H1 (cell line): ENCODE measurements around the gene AMPH. TPM values are rescaled to one million over a fixed set of nuclear protein-coding genes. Genes with fewer than 3 reads are reported as not detected.

Experiments
- CTCF ChIA-PET: fragments of 300-600 bp; sonication (Branson Sonifier 250); formaldehyde crosslinking; loops from one replicate; lab custom pipeline; 2021; ENCODE audit not compliant: partially characterized antibody; lab: Charles Lee
- POLR2A ChIA-PET: fragments of 300-600 bp; sonication (Branson Sonifier 250); formaldehyde crosslinking; loops from one replicate; lab custom pipeline; 2021; ENCODE audit warnings: inconsistent platforms; ENCODE audit not compliant: partially characterized antibody; lab: Charles Lee
- DNase-seq, 2 experiments: peaks; one replicate each; pipeline versions ENCODE4 v3.0.0 to v3.0.0-alpha.2; 2010 to 2022; ENCODE audit warnings: low spot score in 2 of 2, low read depth in 1 of 2, mixed read lengths in 1 of 2
- FAIRE-seq: peaks from 2 replicates; lab custom pipeline; 2011; peaks lifted over from hg19 to GRCh38; lab: Jason Lieb, UNC
- H2AFZ ChIP-seq: 2 replicates; pipeline ENCODE4 v1.8.1; 2012; ENCODE audit warnings: low read length, inconsistent platforms
- H2AK5ac ChIP-seq: 2 replicates; pipeline ENCODE4 v1.6.1; 2013; ENCODE audit warnings: low read depth, low read length
- H2BK120ac ChIP-seq: replicated peaks from 2 replicates; pipeline ENCODE3; 2013; ENCODE audit warnings: low read depth, low read length, inconsistent platforms
- H2BK12ac ChIP-seq: 2 replicates; pipeline ENCODE4 v1.6.1; 2013; ENCODE audit warnings: low read depth, low read length
- H2BK15ac ChIP-seq: 2 replicates; pipeline ENCODE4 v1.6.1; 2013; ENCODE audit warnings: low read length
- H2BK20ac ChIP-seq: 2 replicates; pipeline ENCODE4 v1.6.1; 2013; ENCODE audit warnings: low read length
- H2BK5ac ChIP-seq: 2 replicates; pipeline ENCODE4 v1.6.1; 2013; ENCODE audit warnings: low read depth, low read length
- H3K14ac ChIP-seq: 2 replicates; pipeline ENCODE4 v1.6.1; 2013; ENCODE audit warnings: inconsistent platforms; ENCODE audit not compliant: insufficient read length
- H3K18ac ChIP-seq: 2 replicates; pipeline ENCODE4 v1.6.1; 2013; ENCODE audit warnings: low read length; ENCODE audit errors: extremely low read depth
- H3K23ac ChIP-seq: 2 replicates; pipeline ENCODE4 v1.6.1; 2013; ENCODE audit warnings: inconsistent platforms; ENCODE audit not compliant: insufficient read length
- H3K23me2 ChIP-seq: 2 replicates; pipeline ENCODE4 v1.6.1; 2013; ENCODE audit warnings: low read depth, low read length
- H3K27ac ChIP-seq: 2 replicates; pipeline ENCODE4 v1.6.1; 2011; ENCODE audit warnings: low read depth, low read length, inconsistent platforms
- H3K27me3 ChIP-seq, 4 experiments: replicated peaks in 1 of 4; 1 replicate in 1 of 4; 2 replicates in 3 of 4; pipeline versions ENCODE4 v1.6.1 to v1.8.1; 2011 to 2013; ENCODE audit warnings: low read length in 3 of 4, mild to moderate bottlenecking in 3 of 4, inconsistent platforms in 2 of 4, mixed read lengths in 2 of 4, moderate library complexity in 1 of 4; ENCODE audit not compliant: control insufficient read depth in 3 of 4, insufficient read depth in 3 of 4; ENCODE audit errors: extremely low read depth in 1 of 4
- H3K36me3 ChIP-seq, 4 experiments: 2 replicates each; pipeline versions ENCODE4 v1.6.1 to v1.8.1; 2011 to 2013; ENCODE audit warnings: mild to moderate bottlenecking in 4 of 4, low read length in 3 of 4, moderate library complexity in 2 of 4, control low read depth in 1 of 4, inconsistent platforms in 1 of 4; ENCODE audit not compliant: insufficient read depth in 4 of 4, control insufficient read depth in 2 of 4
- H3K4ac ChIP-seq: replicated peaks from 2 replicates; pipeline ENCODE3; 2013; ENCODE audit warnings: low read length, low read depth, mixed read lengths, inconsistent platforms; ENCODE audit not compliant: insufficient read length
- H3K4me1 ChIP-seq, 4 experiments: replicated peaks in 1 of 4; 1 replicate in 1 of 4; 2 replicates in 3 of 4; pipeline versions ENCODE4 v1.6.1 to v1.8.1; 2011 to 2013; ENCODE audit warnings: low read length in 3 of 4, inconsistent platforms in 2 of 4, mixed read lengths in 1 of 4; ENCODE audit not compliant: insufficient read depth in 4 of 4, control insufficient read depth in 3 of 4
- H3K4me2 ChIP-seq, 2 experiments: 2 replicates each; pipeline versions ENCODE4 v1.6.1 to v1.8.1; 2011 to 2013; ENCODE audit warnings: low read depth in 2 of 2, low read length in 2 of 2, control low read depth in 1 of 2, inconsistent platforms in 1 of 2, mild to moderate bottlenecking in 1 of 2; ENCODE audit not compliant: insufficient read depth in 1 of 2
- H3K4me3 ChIP-seq, 4 experiments: fragments of 200-600, 300-600 bp in 1 of 4; sonication (generic), shearing (Covaris generic), sonication (Bioruptor Twin) in 1 of 4; 2 replicates each; pipeline versions ENCODE4 v1.5.1 to v1.8.1; 2011 to 2016; ENCODE audit warnings: low read length in 4 of 4, low read depth in 3 of 4, control low read depth in 2 of 4, inconsistent platforms in 2 of 4, mild to moderate bottlenecking in 2 of 4, mixed read lengths in 1 of 4, moderate library complexity in 1 of 4; ENCODE audit not compliant: insufficient read depth in 2 of 4; ENCODE audit errors: extremely low read depth in 1 of 4
- H3K56ac ChIP-seq: replicated peaks from 2 replicates; pipeline ENCODE3; 2013; ENCODE audit warnings: low read depth, mild to moderate bottlenecking, mixed read lengths, low read length, inconsistent platforms; ENCODE audit not compliant: insufficient read length
- H3K79me1 ChIP-seq: 2 replicates; pipeline ENCODE4 v1.6.1; 2013; ENCODE audit warnings: low read depth, low read length, control low read depth
- H3K79me2 ChIP-seq, 2 experiments: 2 replicates each; pipeline versions ENCODE4 v1.6.1 to v1.8.1; 2012 to 2013; ENCODE audit warnings: low read length in 2 of 2, mild to moderate bottlenecking in 2 of 2, inconsistent platforms in 1 of 2; ENCODE audit not compliant: insufficient read depth in 2 of 2, control insufficient read depth in 1 of 2
- H3K9ac ChIP-seq, 4 experiments: replicated peaks in 1 of 4; 1 replicate in 1 of 4; 2 replicates in 3 of 4; pipeline versions ENCODE4 v1.6.1 to v1.8.1; 2011 to 2013; ENCODE audit warnings: low read depth in 3 of 4, low read length in 3 of 4, control low read depth in 2 of 4, mild to moderate bottlenecking in 2 of 4, moderate library complexity in 2 of 4, inconsistent platforms in 1 of 4; ENCODE audit errors: extremely low read depth in 1 of 4
- H3K9me3 ChIP-seq, 2 experiments: 2 replicates each; pipeline versions ENCODE4 v1.6.1 to v1.8.1; 2012 to 2013; ENCODE audit warnings: mild to moderate bottlenecking in 2 of 2, moderate library complexity in 2 of 2, control low read depth in 1 of 2, inconsistent platforms in 1 of 2, low read depth in 1 of 2, low read length in 1 of 2, mixed read lengths in 1 of 2; ENCODE audit not compliant: insufficient read depth in 2 of 2
- H4K20me1 ChIP-seq, 2 experiments: replicated peaks in 1 of 2; 2 replicates each; pipeline versions ENCODE3 to v1.8.1; 2011 to 2013; ENCODE audit warnings: inconsistent platforms in 2 of 2, low read length in 2 of 2, mild to moderate bottlenecking in 1 of 2; ENCODE audit not compliant: insufficient read depth in 2 of 2, control insufficient read depth in 1 of 2
- H4K5ac ChIP-seq: 2 replicates; pipeline ENCODE4 v1.6.1; 2013; ENCODE audit warnings: low read length, low read depth, mixed read lengths, inconsistent platforms; ENCODE audit not compliant: insufficient read length
- H4K8ac ChIP-seq: 2 replicates; pipeline ENCODE4 v1.8.0; 2013; ENCODE audit warnings: mild to moderate bottlenecking, moderate library complexity, low read length, inconsistent platforms; ENCODE audit not compliant: insufficient read depth; ENCODE audit errors: extremely low read depth
- H4K91ac ChIP-seq: replicated peaks from 2 replicates; pipeline ENCODE3; 2013; ENCODE audit warnings: low read length, mixed read lengths, inconsistent platforms; ENCODE audit not compliant: insufficient read length
- BRCA1 ChIP-seq: IDR thresholded peaks from 2 replicates; pipeline ENCODE4 v1.6.1; 2012; ENCODE audit warnings: low read depth, low read length, improper control_type of control experiment
- CBX8 ChIP-seq: fragments of 300-800, 300-1000 bp; sonication (generic); IDR thresholded peaks from 2 replicates; pipeline ENCODE4 v1.7.1; 2016; ENCODE audit warnings: low read depth, low read length, borderline replicate concordance
- HDAC6 ChIP-seq: IDR thresholded peaks from one replicate; pipeline ENCODE4 v1.7.1; 2012; ENCODE audit warnings: low read depth, mild to moderate bottlenecking, inconsistent platforms, low read length, moderate library complexity
- JUN ChIP-seq: IDR thresholded peaks from 2 replicates; pipeline ENCODE4 v1.6.1; 2011; ENCODE audit warnings: low read depth, mild to moderate bottlenecking, improper control_type of control experiment, low read length
- KDM1A ChIP-seq: fragments of 200-600, 300-600 bp; sonication (generic); IDR thresholded peaks from 2 replicates; pipeline ENCODE4 v1.7.1; 2016; ENCODE audit warnings: mild to moderate bottlenecking, low read length, borderline replicate concordance
- PHF8 ChIP-seq: fragments of 200-600 bp; sonication (generic); conservative IDR thresholded peaks from 2 replicates; pipeline ENCODE4 v1.7.1; 2012; ENCODE audit warnings: low read depth, mild to moderate bottlenecking, inconsistent platforms, low read length, moderate library complexity
- POU5F1 ChIP-seq: IDR thresholded peaks from 2 replicates; pipeline ENCODE4 v1.6.1; 2011; ENCODE audit warnings: low read depth, mild to moderate bottlenecking, low read length, moderate library complexity
- RNF2 ChIP-seq: fragments of 200-900, 300-1000 bp; sonication (generic); IDR thresholded peaks from 2 replicates; pipeline ENCODE4 v1.7.1; 2016; ENCODE audit warnings: borderline replicate concordance, low read depth, mild to moderate bottlenecking, antibody characterized with exemption, low read length; ENCODE audit not compliant: poor library complexity, severe bottlenecking; ENCODE audit errors: missing control alignments
- RXRA ChIP-seq: IDR thresholded peaks from 2 replicates; pipeline ENCODE4 v1.6.1; 2011; ENCODE audit warnings: low read depth, mild to moderate bottlenecking, low read length, moderate library complexity; ENCODE audit not compliant: insufficient read depth
- SIX5 ChIP-seq: IDR thresholded peaks from 2 replicates; pipeline ENCODE4 v1.6.1; 2011; ENCODE audit warnings: mild to moderate bottlenecking, low read depth, low read length
- SP1 ChIP-seq: IDR thresholded peaks from 2 replicates; pipeline ENCODE4 v1.6.1; 2011; ENCODE audit warnings: low read depth, low read length
- SRF ChIP-seq: IDR thresholded peaks from 2 replicates; pipeline ENCODE4 v1.6.1; 2011; ENCODE audit warnings: mild to moderate bottlenecking, low read depth, low read length, moderate library complexity
- TBP ChIP-seq: IDR thresholded peaks from 2 replicates; pipeline ENCODE4 v1.6.1; 2011; ENCODE audit warnings: low read depth, low read length, improper control_type of control experiment
- WGBS, 2 experiments: shearing (Covaris generic) in 1 of 2; methylation state at CpG; one replicate each; pipeline versions ENCODE4 v1.1.6 to v1.1.7; 2013 to 2015; ENCODE audit warnings: low lambda C conversion rate in 2 of 2, mixed read lengths in 2 of 2, inconsistent platforms in 1 of 2, low coverage in 1 of 2, missing lambda C conversion rate in 1 of 2; ENCODE audit not compliant: insufficient replicate concordance in 2 of 2, insufficient coverage in 1 of 2, insufficient read length in 1 of 2; ENCODE audit errors: extremely low coverage in 1 of 2, missing lambda C conversion rate in 1 of 2; 5-methylcytosine and 5-hydroxymethylcytosine counted together
- polyA plus RNA-seq, 7 experiments: library from polyadenylated mRNA; depleted of rRNA in 3 of 7; stranded (reverse) in 5 of 7; unstranded in 2 of 7; fragments of >200 nt in 5 of 7; fragments of 200-250 nt in 2 of 7; gene quantifications; 1 replicate in 5 of 7; 2 replicates in 1 of 7; 4 replicates in 1 of 7; pipeline versions ENCODE4 v1.2.1 to v1.2.3, GENCODE V29; 2011 to 2013; ENCODE audit warnings: missing spikeins in 2 of 7, mixed read lengths in 2 of 7
- total RNA-seq: library from RNA; stranded (reverse); fragmentation: NEBNext Ultra II Directional; extraction: Animal tissue kit (Norgen Biotek cat#: 25700); gene quantifications from 2 replicates; pipeline ENCODE4 v1.2.1, GENCODE V29; 2021
- TF ChIP-seq, protein P1 (sequence below): IDR thresholded peaks from 2 replicates; pipeline ENCODE4 v1.6.1; 2011; ENCODE audit warnings: low read depth, mild to moderate bottlenecking, low read length; ENCODE audit not compliant: insufficient read depth

The AMPH gene
- total and polyA plus RNA-seq, 2 of the 8 experiments (the other 6 are each of a cell fraction or from before 2014, with no cell fraction given) = 7.3 to 12.2 TPM

GRCh38 chr7:38580485-38580884 is 50.7 kb downstream of the AMPH start:
- Histone ChIP-seq H2BK5ac (no peak overlapping the region), H2BK120ac (no peak overlapping the region), H3K79me1 (no peaks in the 10 kb centered on the region), H3K4me3 (no peak overlapping the region), H4K8ac (no peak overlapping the region), H2BK12ac (no peak overlapping the region), H3K27ac (no peak overlapping the region), H3K4me2 (no peak overlapping the region), H3K4me1 (peaks cover 0 to 3% (median 0%) of the 10 kb centered on the region in 4 experiments; a peak in 1 of 7 replicates), H3K9me3 (no peaks in the 10 kb centered on the region), H3K56ac (no peak overlapping the region), H3K14ac (no peak overlapping the region), H3K9ac (no peak overlapping the region), H3K27me3 (no peaks in the 10 kb centered on the region; a peak in 1 of 7 replicates), H3K18ac (no peak overlapping the region), H2BK20ac (no peak overlapping the region), H3K23me2 (0 out of 2 replicates have a peak, but pooled peaks cover 2% of the 10 kb centered on the region), H2AFZ (no peak overlapping the region), H3K4ac (no peak overlapping the region), H4K91ac (no peak overlapping the region), H3K79me2 (no peaks in the 10 kb centered on the region), H4K20me1 (no peaks in the 10 kb centered on the region), H2BK15ac (no peak overlapping the region), H2AK5ac (no peak overlapping the region), H3K36me3 (no peaks in the 10 kb centered on the region), H4K5ac (no peak overlapping the region), H3K23ac (no peak overlapping the region)
- DNase-seq (no peak), FAIRE-seq (no peak)
- WGBS, 2 experiments = 90% methylated on average over 5 of the region's 5 CpGs; no CpG with 5 or more reads in 1 of the 2 experiments
- CTCF ChIA-PET = no interaction called here
- POLR2A ChIA-PET = no interaction called here
- TF ChIP-seq SP1 = no peak
- TF ChIP-seq, protein P1, sequence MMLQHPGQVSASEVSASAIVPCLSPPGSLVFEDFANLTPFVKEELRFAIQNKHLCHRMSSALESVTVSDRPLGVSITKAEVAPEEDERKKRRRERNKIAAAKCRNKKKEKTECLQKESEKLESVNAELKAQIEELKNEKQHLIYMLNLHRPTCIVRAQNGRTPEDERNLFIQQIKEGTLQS = no peak
- no peak for TF ChIP-seq PHF8
- no peak for TF ChIP-seq CBX8
- TF ChIP-seq RNF2 = no peak
- no peak for TF ChIP-seq BRCA1
- no peak for TF ChIP-seq SIX5
- no peak for TF ChIP-seq KDM1A
- TF ChIP-seq JUN = no peak
- TF ChIP-seq RXRA = no peak
- no peak for TF ChIP-seq SRF
- no peak for TF ChIP-seq POU5F1
- TF ChIP-seq TBP = no peak
- TF ChIP-seq HDAC6 = no peak
